Loucy (cell line): Measurements from ENCODE around the gene PIP4K2C.
"Not testable (repeated sequence)": the region's sequence is repeated elsewhere in the genome, so short reads cannot be mapped to it uniquely, and the experiment has no call there.

Experiments used
- CTCF ChIP-seq: fragments of 200-600 bp; sonication (generic); conservative IDR thresholded peaks from 2 replicates; pipeline ENCODE4 v1.5.1; 2014; ENCODE audit warnings: mild to moderate bottlenecking, antibody characterized with exemption, low read length
- EZH2phosphoT487 ChIP-seq: fragments of 200-600 bp; IDR thresholded peaks from 2 replicates; pipeline ENCODE4 v1.6.1; 2018; ENCODE audit warnings: antibody characterized with exemption, mild to moderate bottlenecking, moderate library complexity, borderline replicate concordance

- TF ChIP-seq CTCF, EZH2phosphoT487: not testable (repeated sequence)
These were observed 29.9 kb upstream of the PIP4K2C start for GRCh38 chr12:57561117-57561516.
